HUES6 (cell line): ENCODE measurements around the gene CUEDC1.

ENCODE experiments used
- H3K27ac ChIP-seq: 2 replicates; pipeline ENCODE4 v1.7.0; 2013; ENCODE audit warnings: low read depth, mild to moderate bottlenecking, low read length, inconsistent platforms
- H3K27me3 ChIP-seq: 2 replicates; pipeline ENCODE4 v1.6.1; 2013; ENCODE audit warnings: low read length; ENCODE audit not compliant: control insufficient read depth, insufficient read depth
- H3K36me3 ChIP-seq: 2 replicates; pipeline ENCODE4 v1.6.1; 2013; ENCODE audit warnings: low read length; ENCODE audit not compliant: control insufficient read depth, insufficient read depth
- H3K4me1 ChIP-seq: 2 replicates; pipeline ENCODE4 v1.6.1; 2013; ENCODE audit warnings: low read length; ENCODE audit not compliant: control insufficient read depth, insufficient read depth
- H3K4me3 ChIP-seq: 2 replicates; pipeline ENCODE4 v1.5.1; 2013; ENCODE audit warnings: low read depth, low read length
- H3K9ac ChIP-seq: one replicate; pipeline ENCODE4 v1.6.1; 2013; ENCODE audit warnings: mild to moderate bottlenecking, low read length
- H3K9me3 ChIP-seq: 2 replicates; pipeline ENCODE4 v1.6.1; 2013; ENCODE audit warnings: low read depth, low read length; ENCODE audit not compliant: control insufficient read depth, insufficient read depth

Gene CUEDC1

DNA sequence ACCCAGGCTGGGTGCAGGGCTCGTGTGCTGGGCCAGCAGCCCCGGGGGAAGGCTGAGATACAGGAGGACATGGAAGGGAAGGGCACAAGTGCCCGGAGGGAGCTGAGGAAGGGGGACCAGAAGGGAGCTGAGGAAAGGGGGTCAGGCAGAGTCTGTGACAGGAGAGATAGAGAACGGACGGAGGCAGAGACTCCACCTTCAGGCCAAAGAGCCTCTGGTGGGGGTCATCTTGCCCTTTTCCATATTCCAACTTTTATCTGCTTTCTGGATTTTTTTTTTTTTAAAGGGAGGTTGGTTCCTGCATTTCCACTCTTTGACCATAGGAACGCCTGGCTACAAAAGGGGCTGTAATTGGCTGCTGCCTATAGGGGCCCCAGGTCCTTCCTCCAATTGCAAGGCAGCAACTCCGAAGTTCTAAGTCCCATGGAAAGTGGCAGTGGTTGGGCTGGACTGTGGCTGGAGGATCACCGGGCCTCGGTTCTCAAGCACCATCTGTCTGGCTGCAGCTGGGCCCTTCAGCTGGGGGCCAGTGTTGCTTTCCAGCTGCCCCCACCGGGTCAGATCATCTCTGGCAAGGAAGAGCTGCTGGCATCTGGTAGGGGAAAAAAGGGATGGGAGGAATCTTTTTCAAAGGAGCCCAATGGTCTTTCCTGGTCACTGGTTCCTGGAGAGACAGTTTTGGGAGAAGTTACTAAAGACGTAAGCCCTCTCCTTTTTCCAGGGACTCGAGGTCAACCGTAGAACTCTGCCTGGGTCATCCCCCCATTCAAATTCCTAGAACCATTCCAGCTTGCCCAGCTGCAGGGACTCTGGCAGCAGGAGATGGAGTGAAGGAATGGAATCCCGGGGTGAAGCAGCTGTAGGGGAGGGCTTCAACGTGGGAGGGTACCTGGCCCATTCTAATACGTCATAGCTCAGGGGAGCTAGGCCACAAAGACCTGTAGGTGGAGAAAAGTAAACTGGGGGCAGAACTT is 92.2 kb downstream of the CUEDC1 start:
- Histone ChIP-seq H3K4me3 (peak overlapping the region; percentile 59), H3K9ac (peak overlapping the region; percentile 82), H3K27me3 (peaks cover 26% of the 10 kb centered on the region), H3K36me3 (no peaks in the 10 kb centered on the region; the same call in 1 of the 2 replicates), H3K9me3 (no peaks in the 10 kb centered on the region), H3K4me1 (peaks cover 57% of the 10 kb centered on the region), H3K27ac (no peak overlapping the region)

DNA sequence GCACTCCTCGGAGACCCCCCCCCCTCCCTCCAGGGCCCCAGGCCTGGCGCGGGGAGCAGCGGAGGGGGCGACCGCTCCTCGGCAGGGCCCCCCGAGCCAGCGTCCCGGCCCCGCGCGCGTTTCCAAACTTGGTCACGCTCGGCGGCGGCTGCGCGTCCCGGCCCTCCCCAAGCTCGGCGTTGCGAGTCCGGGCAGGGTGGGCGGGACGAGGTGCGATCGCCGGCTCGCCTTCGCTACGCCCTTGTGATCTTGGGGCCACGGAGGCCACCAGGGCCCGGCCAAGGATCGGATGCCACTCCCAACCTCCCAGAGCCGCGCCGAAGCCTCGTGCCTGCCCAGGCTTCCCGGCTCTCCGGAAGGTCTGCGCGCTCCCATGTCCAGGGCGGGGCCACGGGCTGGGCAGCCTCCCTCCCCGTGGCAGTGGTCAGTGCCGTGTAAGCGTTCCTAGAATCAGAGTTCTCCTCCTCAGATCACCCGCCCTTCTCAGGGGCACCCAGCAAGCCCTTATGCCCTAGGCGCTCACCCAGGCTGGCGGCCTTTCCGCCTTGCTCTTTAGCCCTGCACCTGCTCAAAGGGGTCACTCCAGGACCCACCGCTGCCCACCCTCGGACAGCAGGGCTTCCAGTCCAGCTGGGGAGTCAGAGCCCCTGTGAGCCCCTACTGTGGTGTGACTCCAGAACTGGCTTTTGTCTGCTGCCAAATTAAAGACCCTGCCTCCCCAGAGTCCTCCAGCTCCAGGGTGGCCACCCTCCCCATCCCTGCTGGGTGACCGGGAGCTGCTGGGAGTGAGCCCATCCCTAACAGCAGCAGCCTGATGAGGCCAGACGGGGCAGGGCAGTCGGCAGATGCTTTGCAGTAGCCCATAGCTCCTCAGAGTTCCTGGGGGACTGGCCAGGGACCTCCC is 93.2 kb downstream of the CUEDC1 start:
- Histone ChIP-seq H3K36me3 (no peaks in the 10 kb centered on the region; the same call in 1 of the 2 replicates), H3K4me1 (peaks cover 52% of the 10 kb centered on the region), H3K4me3 (peak overlapping the region; percentile 59), H3K9ac (peak overlapping the region; percentile 82), H3K27ac (peak overlapping the region; percentile 82; the same call in 1 of the 2 replicates), H3K9me3 (no peaks in the 10 kb centered on the region), H3K27me3 (peaks cover 26% of the 10 kb centered on the region)

DNA sequence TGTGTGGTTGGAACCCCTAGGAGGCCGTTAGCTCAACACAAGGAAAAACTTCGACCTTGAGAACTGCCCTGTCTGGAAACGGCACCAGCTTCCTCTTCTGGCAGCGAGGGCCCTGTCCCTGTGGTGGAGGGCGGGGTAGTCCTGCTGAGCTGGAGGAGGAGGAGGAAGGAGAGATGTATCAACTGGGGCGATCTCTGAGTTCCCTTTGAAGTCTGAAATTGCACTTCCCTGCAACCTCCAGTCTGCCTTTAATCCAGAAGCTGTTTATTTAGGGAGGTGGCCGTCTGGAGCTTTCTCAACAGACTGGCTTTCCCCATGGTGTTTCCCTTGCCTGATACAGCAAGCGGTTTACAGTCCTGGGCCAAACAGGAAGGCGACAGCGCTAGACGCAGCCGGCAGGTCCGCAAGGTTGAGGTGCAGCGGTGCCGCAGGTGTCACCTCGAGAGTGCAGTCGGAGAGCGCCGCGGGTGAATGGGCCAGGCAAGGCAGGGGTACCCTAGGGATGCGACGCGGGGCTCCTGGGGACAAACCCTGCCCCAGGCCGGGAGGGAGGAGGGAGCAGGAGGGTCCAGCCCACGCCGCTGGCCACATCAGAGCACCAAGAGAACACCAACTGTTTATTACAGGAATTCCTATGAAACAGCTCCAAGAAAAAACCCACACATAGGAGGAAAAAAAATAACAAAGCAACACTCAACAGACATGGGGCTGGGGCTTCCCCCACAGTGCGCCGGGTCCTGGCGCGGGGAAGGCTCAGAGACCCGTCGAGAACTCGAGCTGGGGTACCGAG is 94.0 kb downstream of the CUEDC1 start:
- H3K4me3 ChIP-seq: peak overlapping the region; percentile 59
- peak overlapping the region; percentile 82; the same call in 1 of the 2 replicates for H3K27ac ChIP-seq
- peak overlapping the region; percentile 82 for H3K9ac ChIP-seq
- H3K36me3 ChIP-seq: no peaks in the 10 kb centered on the region; the same call in 1 of the 2 replicates
- peaks cover 54% of the 10 kb centered on the region for H3K4me1 ChIP-seq
- H3K27me3 ChIP-seq: peaks cover 26% of the 10 kb centered on the region
- no peaks in the 10 kb centered on the region for H3K9me3 ChIP-seq

DNA sequence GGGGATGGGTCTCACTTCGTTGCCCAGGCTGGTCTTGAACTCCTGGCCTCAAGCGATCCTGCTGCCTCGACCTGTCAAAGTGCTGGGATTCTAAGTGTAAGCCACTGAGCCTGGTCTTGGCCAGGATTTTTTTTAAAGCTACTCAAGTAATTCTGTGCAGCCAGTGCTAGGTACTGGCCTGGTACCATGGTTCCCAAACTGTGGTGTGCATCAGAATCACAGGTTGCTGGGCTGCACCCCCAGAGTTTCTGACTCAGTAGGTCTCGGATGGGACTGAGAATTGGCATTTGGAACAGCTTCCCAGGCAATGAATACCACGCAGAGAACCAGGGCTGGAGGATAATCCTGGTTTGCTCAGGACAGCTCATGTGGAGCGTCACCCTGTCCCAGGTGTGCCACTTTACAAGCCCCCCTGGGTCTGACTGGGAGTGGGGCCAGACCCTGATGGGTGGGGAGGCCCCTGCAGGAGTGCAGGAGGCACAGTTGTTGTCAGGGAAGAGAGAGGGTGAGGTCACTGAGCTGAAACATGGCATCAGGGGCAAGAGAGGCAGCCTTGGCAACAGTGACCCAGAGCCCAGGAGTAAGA is 94.7 kb downstream of the CUEDC1 start:
- Histone ChIP-seq H3K9ac (peak overlapping the region; percentile 82), H3K36me3 (no peaks in the 10 kb centered on the region), H3K27ac (no peak overlapping the region)

DNA sequence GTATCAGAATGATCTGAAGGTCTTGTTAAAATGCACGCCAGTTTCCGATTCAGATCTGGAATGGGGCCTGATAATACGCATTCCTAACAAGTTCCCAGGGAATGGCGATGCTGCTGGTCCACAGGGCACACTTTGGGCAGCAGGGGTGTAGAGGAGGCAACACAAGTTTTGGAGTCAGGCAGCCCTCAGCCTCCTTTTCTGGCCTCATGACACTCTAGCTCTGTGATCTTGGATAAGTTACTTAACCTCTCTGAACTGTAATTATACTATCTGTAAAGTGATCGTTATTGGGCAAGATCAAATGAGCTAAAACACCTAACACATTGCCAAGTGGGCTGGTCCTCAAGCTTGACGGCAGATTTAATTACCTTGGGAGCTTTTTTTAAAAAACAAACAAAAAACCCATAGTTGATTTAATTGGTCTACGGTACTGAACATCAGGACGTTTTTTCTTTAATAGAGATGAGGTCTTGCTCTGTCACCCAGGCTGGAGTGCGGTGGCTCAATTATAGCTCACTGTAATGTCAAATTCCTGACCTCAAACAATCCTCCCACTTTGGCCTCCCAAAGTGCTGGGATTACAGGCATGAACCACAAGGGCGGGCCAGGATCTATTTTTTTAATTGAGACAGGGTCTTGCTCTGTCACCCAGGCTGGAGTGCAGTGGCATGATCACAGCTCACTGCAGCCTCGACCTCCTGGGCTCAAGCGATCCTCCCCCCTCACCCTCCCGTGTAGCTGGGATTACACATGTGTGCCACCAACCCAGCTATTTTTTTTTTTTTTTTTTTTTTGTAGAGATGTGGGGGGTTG is 95.4 kb downstream of the CUEDC1 start:
- Histone ChIP-seq H3K36me3 (no peaks in the 10 kb centered on the region), H3K4me1 (peaks cover 59% of the 10 kb centered on the region), H3K27ac (no peak overlapping the region), H3K27me3 (peaks cover 26% of the 10 kb centered on the region), H3K9ac (no peak overlapping the region), H3K9me3 (no peaks in the 10 kb centered on the region), H3K4me3 (no peak overlapping the region)

More for the DNA sequence above, 94.7 kb downstream of the CUEDC1 start:
- Histone ChIP-seq H3K4me3 (peak overlapping the region; percentile 59), H3K4me1 (peaks cover 58% of the 10 kb centered on the region), H3K27me3 (peaks cover 26% of the 10 kb centered on the region), H3K9me3 (no peaks in the 10 kb centered on the region)

DNA sequence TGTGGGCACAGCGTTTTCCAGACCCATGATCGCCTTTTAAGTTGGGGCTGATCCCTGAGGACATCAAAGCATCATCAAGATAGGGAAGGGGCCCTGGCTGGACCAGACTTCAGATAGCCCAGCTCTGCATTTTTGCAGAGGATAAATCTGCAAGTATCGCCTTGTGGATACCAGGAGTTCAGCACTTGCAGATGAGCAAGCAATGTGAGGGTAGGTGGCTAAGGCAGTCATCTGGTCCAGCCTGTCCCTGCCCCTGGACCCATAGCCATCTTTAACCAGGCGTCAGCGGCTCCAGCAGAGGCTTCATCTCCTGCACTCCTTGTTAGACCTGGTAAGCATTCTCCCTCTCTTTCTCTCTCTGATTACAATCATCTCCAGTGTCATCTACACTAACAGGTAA is 96.4 kb downstream of the CUEDC1 start:
- Histone ChIP-seq H3K4me1 (peaks cover 53% of the 10 kb centered on the region), H3K36me3 (no peaks in the 10 kb centered on the region), H3K27ac (no peak overlapping the region), H3K4me3 (no peak overlapping the region), H3K9ac (no peak overlapping the region), H3K27me3 (peaks cover 26% of the 10 kb centered on the region), H3K9me3 (no peaks in the 10 kb centered on the region)

DNA sequence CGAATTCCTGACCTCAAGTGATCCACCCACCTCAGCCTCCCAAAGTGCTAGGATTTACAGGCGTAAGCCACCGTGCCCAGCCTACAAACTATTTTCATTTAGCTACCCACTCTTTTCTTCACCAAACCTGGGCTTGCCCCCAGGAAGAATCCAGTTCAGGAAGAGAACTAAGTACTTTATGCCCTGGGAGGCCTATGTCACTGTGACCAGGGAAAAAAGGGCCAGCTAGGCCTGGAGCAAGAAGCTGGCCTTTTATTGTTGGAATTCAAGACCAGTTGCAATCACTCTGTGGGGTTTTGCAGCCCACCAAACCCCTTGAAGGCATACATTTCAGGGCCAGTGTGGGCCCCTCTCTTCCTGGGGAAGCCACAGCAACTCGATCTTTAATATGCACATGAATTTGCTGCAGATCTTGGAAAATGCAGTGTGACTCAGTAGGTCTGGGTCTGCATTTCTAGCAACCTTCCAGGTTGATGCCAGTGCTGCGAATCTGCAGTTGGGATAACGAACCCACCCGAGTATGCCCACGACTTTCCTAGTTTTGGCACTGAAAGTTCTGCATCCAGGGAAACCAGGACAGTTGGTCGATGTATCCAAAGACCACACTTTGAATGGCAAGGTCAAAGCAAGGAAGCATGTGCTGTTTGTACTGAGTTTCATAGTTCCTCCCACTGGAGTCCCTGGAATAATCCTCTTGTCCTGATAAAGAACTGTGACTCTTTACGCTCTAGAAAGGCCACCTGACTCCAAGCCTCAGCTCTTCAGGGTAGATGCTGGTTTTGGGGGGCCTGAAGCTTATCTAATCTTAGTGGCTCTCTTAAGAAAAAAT is 98.2 kb downstream of the CUEDC1 start:
- peaks cover 43% of the 10 kb centered on the region for H3K4me1 ChIP-seq
- H3K4me3 ChIP-seq: no peak overlapping the region
- no peak overlapping the region for H3K27ac ChIP-seq
- H3K36me3 ChIP-seq: no peaks in the 10 kb centered on the region
- H3K27me3 ChIP-seq: peaks cover 19% of the 10 kb centered on the region
- H3K9me3 ChIP-seq: no peaks in the 10 kb centered on the region
- no peak overlapping the region for H3K9ac ChIP-seq

DNA sequence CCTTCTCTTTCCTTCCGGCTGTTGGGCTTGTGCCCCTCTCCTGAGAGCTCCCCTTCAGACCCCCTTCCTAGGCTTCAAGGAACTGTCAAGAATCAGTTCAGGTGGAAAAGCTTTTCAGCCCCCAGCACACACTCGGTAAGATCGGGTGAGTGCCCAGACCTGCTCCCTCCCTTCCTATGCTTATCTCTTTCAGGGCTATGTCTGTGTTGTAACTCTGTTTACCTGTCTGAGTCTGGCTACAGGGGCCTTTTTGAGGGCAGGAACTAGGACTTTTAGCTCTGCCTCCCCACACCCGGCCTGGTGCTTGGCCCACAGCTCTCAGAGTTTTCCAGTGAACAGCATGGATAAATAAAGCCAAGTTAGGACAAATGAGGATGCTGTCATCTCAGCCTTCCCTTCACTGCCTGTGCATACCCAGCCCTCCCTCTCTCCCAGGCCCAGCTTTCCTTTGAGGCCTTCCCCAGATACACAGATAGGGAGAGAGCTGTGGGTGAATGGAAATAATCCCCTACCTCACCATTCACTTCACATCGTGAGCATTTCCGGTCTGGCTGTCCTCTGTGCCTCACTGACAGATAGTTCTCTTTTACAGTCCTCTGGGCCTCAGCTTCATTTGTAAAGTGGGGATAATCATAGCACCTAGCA is 99.7 kb downstream of the CUEDC1 start:
- no peaks in the 10 kb centered on the region for H3K36me3 ChIP-seq
- H3K27ac ChIP-seq: no peak overlapping the region
- H3K27me3 ChIP-seq: peaks cover 4% of the 10 kb centered on the region; the same call in 1 of the 2 replicates
- H3K4me3 ChIP-seq: no peak overlapping the region
- H3K9ac ChIP-seq: no peak overlapping the region
- H3K9me3 ChIP-seq: no peaks in the 10 kb centered on the region
- H3K4me1 ChIP-seq: peaks cover 43% of the 10 kb centered on the region; the same call in 1 of the 2 replicates

DNA sequence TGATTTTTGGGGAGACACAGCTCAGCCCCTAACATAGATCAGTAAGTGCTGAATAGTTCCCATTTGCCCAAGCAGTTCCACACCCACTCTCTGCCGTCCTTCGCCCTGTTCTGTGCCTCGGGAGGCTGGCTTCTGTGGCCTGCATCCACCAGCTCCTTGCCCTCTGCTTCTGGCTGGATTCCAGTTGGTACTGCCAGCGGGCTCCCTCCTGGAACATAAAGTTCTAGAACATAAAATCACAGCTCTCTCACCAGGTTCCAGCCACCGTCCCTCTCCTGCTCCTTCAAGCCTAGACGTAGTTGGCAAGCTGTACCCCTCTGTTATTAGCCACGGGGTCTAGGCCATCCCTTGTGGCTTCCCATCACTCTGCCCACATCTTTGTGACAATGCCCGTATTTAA is 101.5 kb downstream of the CUEDC1 start:
- no peaks in the 10 kb centered on the region for H3K27me3 ChIP-seq
- no peaks in the 10 kb centered on the region for H3K9me3 ChIP-seq
- H3K27ac ChIP-seq: no peak overlapping the region
- no peak overlapping the region for H3K9ac ChIP-seq
- no peak overlapping the region for H3K4me3 ChIP-seq
- no peaks in the 10 kb centered on the region for H3K36me3 ChIP-seq
- H3K4me1 ChIP-seq: peaks cover 37% of the 10 kb centered on the region; the same call in 1 of the 2 replicates
